Type B pancreatic cell (in vitro differentiated cells): ENCODE measurements around the gene CD82. TPM values are rescaled to one million over a fixed set of nuclear protein-coding genes. Genes with fewer than 3 reads are reported as not detected.

Experiments
- DNase-seq: peaks from one replicate; pipeline ENCODE4 v3.0.0; 2021; ENCODE audit warnings: mixed read lengths; ENCODE audit not compliant: unreplicated experiment; ENCODE audit errors: extremely low spot score
- H3K27ac Mint-ChIP-seq: 2 replicates; pipeline ENCODE4 v1.8.0; 2021; ENCODE audit warnings: mild to moderate bottlenecking, mixed read lengths
- H3K27me3 Mint-ChIP-seq: 2 replicates; pipeline ENCODE4 v1.8.0; 2021; ENCODE audit warnings: mixed read lengths
- H3K36me3 Mint-ChIP-seq: 2 replicates; pipeline ENCODE4 v1.8.0; 2021; ENCODE audit warnings: mixed read lengths
- H3K4me1 Mint-ChIP-seq: one replicate; pipeline ENCODE4 v1.8.0; 2021; ENCODE audit warnings: mixed read lengths; ENCODE audit not compliant: unreplicated experiment
- H3K4me3 Mint-ChIP-seq: 2 replicates; pipeline ENCODE4 v1.8.0; 2021; ENCODE audit warnings: mild to moderate bottlenecking, mixed read lengths
- H3K9me3 Mint-ChIP-seq: 2 replicates; pipeline ENCODE4 v1.8.0; 2021; ENCODE audit warnings: mixed read lengths
- CTCF ChIP-seq: fragments of 200-600 bp; sonication (generic); conservative IDR thresholded peaks from 2 replicates; pipeline ENCODE4 v1.5.0; 2021; ENCODE audit warnings: antibody characterized with exemption, mild to moderate bottlenecking
- total RNA-seq: library from RNA; stranded (reverse); gene quantifications from 2 replicates; pipeline ENCODE4 v1.2.1, GENCODE V29; 2021; ENCODE audit warnings: low replicate concordance

Gene CD82
- total RNA-seq, 1 donor from 2014 or later = 82.1 TPM

DNA sequence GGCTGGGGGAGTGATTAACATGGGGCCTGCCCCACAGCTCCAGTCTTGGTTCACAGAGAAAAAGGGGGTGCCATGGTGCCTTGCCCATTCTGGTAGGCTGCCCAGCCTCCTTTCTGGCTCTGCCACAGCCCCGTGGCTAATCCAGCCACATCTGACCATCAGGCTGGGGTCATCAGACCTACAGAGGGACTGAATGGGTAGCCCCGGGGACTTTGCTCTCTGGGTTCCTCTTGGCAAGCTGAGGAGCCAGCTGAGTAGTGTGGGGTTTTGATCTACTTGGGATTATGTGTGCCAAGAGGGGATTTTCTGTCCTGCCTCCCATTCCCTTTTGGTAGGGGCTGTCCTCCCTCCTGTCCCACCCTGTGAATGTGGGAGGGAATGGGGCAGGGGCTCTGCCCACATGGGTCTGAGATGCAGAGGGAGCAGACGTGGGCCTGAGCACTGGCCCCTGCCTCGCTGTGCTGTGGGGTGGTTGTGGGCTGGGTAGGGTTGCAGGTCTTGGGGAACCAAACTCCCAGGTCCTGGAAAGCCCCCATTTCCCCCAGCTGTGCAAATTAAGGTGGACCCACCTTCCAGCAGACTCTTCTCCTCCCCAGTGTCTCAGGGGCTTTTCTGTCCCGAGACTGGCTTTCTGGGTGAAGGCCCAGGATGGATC is 32.0 kb downstream of the CD82 start:
- Mint-ChIP-seq H3K27me3 (no peaks in the 10 kb centered on the region), H3K4me1 (peaks cover 32% of the 10 kb centered on the region), H3K4me3 (no peak overlapping the region), H3K9me3 (no peaks in the 10 kb centered on the region), H3K36me3 (no peaks in the 10 kb centered on the region), H3K27ac (no peak overlapping the region)
- no peak for TF ChIP-seq CTCF
- no peak for DNase-seq

- Mint-ChIP-seq H3K4me1 (peaks cover 22% of the 10 kb centered on the region), H3K27ac (no peak overlapping the region), H3K9me3 (no peaks in the 10 kb centered on the region), H3K4me3 (no peak overlapping the region), H3K27me3 (no peaks in the 10 kb centered on the region), H3K36me3 (no peaks in the 10 kb centered on the region)
- DNase-seq = no peak
- TF ChIP-seq CTCF = no peak
Measured at GRCh38 chr11:44598831-44599230, 33.4 kb downstream of the CD82 start.

- H3K27ac Mint-ChIP-seq = peak overlapping the region; percentile 13
- H3K27me3 Mint-ChIP-seq = no peaks in the 10 kb centered on the region
- H3K4me3 Mint-ChIP-seq = no peak overlapping the region
- no peak for TF ChIP-seq CTCF
- no peaks in the 10 kb centered on the region for H3K9me3 Mint-ChIP-seq
- H3K4me1 Mint-ChIP-seq = peaks cover 25% of the 10 kb centered on the region
- no peaks in the 10 kb centered on the region for H3K36me3 Mint-ChIP-seq
- no peak for DNase-seq
Measured at GRCh38 chr11:44600261-44600660, 34.8 kb downstream of the CD82 start.

DNA sequence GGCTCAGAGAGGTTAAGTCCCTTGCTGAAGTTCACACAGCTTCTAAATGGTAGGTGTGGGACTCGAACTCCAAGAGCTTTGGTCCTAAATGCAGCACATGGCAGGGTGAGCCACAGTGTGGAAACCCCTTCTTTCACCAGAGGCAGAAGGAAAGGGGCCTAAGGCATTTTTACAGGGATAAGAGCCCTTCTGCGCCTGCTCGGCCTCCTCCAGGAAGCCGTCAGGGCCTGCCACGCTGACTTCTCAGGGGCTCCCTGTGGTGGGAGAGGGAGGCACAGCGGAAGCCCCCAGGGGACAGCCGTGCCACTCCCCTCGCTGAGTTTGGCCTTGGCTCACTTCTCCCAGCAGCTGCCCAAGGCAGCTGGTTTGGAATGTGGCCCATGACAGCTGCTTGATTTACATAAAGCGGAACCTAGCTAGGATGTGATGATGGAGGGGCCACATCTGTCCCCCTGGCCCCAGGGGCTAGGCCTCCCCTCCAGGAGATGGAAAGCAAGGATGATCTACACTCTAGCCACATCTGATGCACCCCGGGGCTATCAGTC is 35.4 kb downstream of the CD82 start:
- no peak for DNase-seq
- no peak overlapping the region for H3K27ac Mint-ChIP-seq
- H3K4me1 Mint-ChIP-seq = peaks cover 23% of the 10 kb centered on the region
- no peaks in the 10 kb centered on the region for H3K9me3 Mint-ChIP-seq
- TF ChIP-seq CTCF = no peak
- H3K36me3 Mint-ChIP-seq = no peaks in the 10 kb centered on the region
- H3K4me3 Mint-ChIP-seq = no peak overlapping the region
- no peaks in the 10 kb centered on the region for H3K27me3 Mint-ChIP-seq

GRCh38 chr11:44601471-44602370 is 36.3 kb downstream of the CD82 start:
- Mint-ChIP-seq H3K36me3 (no peaks in the 10 kb centered on the region), H3K9me3 (no peaks in the 10 kb centered on the region), H3K27me3 (no peaks in the 10 kb centered on the region), H3K27ac (no peak overlapping the region), H3K4me1 (peaks cover 17% of the 10 kb centered on the region), H3K4me3 (no peak overlapping the region)
- DNase-seq = no peak
- TF ChIP-seq CTCF = no peak
